Measurements from ENCODE around the gene LZIC.

DNA sequence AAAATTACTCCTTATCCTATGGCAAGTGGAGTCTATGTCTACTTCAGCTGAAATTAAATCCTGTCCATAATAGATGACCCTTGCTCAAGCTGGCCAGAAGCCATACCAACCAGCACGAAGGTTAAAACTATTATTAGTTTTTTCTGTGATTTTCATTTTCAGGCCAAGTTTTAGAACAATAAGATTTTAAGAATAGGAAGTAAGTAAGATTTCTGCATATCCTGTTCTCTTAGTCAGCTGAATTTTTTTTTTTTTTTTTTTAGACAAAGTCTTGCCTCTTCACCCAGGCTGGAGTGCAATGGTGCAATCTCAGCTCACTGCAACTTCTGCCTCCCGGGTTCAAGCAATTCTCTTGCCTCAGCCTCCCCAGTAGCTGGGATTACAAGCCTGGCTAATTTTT is 47.8 kb upstream of the LZIC start:
- TF ChIP-seq, protein P1, sequence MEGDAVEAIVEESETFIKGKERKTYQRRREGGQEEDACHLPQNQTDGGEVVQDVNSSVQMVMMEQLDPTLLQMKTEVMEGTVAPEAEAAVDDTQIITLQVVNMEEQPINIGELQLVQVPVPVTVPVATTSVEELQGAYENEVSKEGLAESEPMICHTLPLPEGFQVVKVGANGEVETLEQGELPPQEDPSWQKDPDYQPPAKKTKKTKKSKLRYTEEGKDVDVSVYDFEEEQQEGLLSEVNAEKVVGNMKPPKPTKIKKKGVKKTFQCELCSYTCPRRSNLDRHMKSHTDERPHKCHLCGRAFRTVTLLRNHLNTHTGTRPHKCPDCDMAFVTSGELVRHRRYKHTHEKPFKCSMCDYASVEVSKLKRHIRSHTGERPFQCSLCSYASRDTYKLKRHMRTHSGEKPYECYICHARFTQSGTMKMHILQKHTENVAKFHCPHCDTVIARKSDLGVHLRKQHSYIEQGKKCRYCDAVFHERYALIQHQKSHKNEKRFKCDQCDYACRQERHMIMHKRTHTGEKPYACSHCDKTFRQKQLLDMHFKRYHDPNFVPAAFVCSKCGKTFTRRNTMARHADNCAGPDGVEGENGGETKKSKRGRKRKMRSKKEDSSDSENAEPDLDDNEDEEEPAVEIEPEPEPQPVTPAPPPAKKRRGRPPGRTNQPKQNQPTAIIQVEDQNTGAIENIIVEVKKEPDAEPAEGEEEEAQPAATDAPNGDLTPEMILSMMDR (optimal IDR thresholded peaks at IDR 0.05 in 1 of 3, IDR thresholded peaks at IDR 0.05 in 1 of 3, conservative IDR thresholded peaks at IDR 0.05 in 1 of 3; ENCODE audit: extremely low read depth in 1 of 3, insufficient read depth in 2 of 3, low read length in 3 of 3): no peak
- TF ChIP-seq EZH2 (IDR thresholded peaks at IDR 0.05; ENCODE audit: low read length): no peak
